Measurements from ENCODE around the gene HLF.

The HLF gene

GRCh38 chr17:55290492-55291113, 25.8 kb downstream of the HLF start:
- H4K20me1 ChIP-seq = no peaks in the 10 kb centered on the region
- H3K27ac ChIP-seq = no peak overlapping the region
- peaks cover 7 to 17% (median 12%) of the 10 kb centered on the region in 10 experiments; a peak in 14 of 20 replicates for H3K4me1 ChIP-seq
- TF ChIP-seq Cebpa-rat (IDR thresholded peaks at IDR 0.05) = no peak
- H3K4me2 ChIP-seq = no peak overlapping the region
- no peaks in the 10 kb centered on the region for H3K36me3 ChIP-seq
- H3K9ac ChIP-seq = no peak overlapping the region
- H3K4me3 ChIP-seq = no peak overlapping the region
- H3K27me3 ChIP-seq = no peaks in the 10 kb centered on the region
- peaks cover 5 to 20% (median 13%) of the 10 kb centered on the region in 11 experiments; a peak in 20 of 22 replicates for H3K9me3 ChIP-seq (replicated peaks in 1 of 11)

GRCh38 chr17:55291114-55291507, 26.4 kb downstream of the HLF start:
- Histone ChIP-seq H3K27me3 (no peaks in the 10 kb centered on the region), H3K27ac (no peak overlapping the region), H3K4me3 (no peak overlapping the region), H3K9ac (no peak overlapping the region), H3K36me3 (no peaks in the 10 kb centered on the region), H3K4me2 (no peak overlapping the region), H4K20me1 (no peaks in the 10 kb centered on the region), H3K4me1 (peaks cover 7 to 17% (median 12%) of the 10 kb centered on the region in 10 experiments; a peak in 14 of 20 replicates), H3K9me3 (replicated peaks in 1 of 11) (peaks cover 5 to 20% (median 13%) of the 10 kb centered on the region in 11 experiments; a peak in 20 of 22 replicates)
- TF ChIP-seq Cebpa-rat (IDR thresholded peaks at IDR 0.05) = no peak

GRCh38 chr17:55292094-55292493, 27.3 kb downstream of the HLF start:
- Histone ChIP-seq H4K20me1 (no peaks in the 10 kb centered on the region), H3K4me2 (no peak overlapping the region), H3K4me1 (peaks cover 7 to 17% (median 12%) of the 10 kb centered on the region in 10 experiments; a peak in 14 of 20 replicates), H3K36me3 (no peaks in the 10 kb centered on the region), H3K27ac (no peak overlapping the region), H3K4me3 (no peak overlapping the region), H3K27me3 (no peaks in the 10 kb centered on the region), H3K9me3 (replicated peaks in 1 of 11) (peaks cover 5 to 20% (median 13%) of the 10 kb centered on the region in 11 experiments; a peak in 20 of 22 replicates), H3K9ac (no peak overlapping the region)
- no peak for TF ChIP-seq Cebpa-rat (IDR thresholded peaks at IDR 0.05)

- H3K4me2 ChIP-seq = peak overlapping the region; percentile 3 to 63 (median 30); a peak in 16 of 22 replicates
- no peaks in the 10 kb centered on the region for H3K36me3 ChIP-seq
- H3K9ac ChIP-seq = no peak overlapping the region
- no peak for TF ChIP-seq Cebpa-rat (IDR thresholded peaks at IDR 0.05)
- H3K4me1 ChIP-seq = peaks cover 7 to 17% (median 12%) of the 10 kb centered on the region in 10 experiments; a peak in 14 of 20 replicates
- H3K27ac ChIP-seq = no peak overlapping the region
- peaks cover 5 to 20% (median 13%) of the 10 kb centered on the region in 11 experiments; a peak in 20 of 22 replicates for H3K9me3 ChIP-seq (replicated peaks in 1 of 11)
- H4K20me1 ChIP-seq = no peaks in the 10 kb centered on the region
- no peak overlapping the region for H3K4me3 ChIP-seq
- H3K27me3 ChIP-seq = no peaks in the 10 kb centered on the region
Observed at GRCh38 chr17:55294042-55294751, 29.4 kb downstream of the HLF start.

GRCh38 chr17:55295411-55296170, 30.8 kb downstream of the HLF start:
- H4K20me1 ChIP-seq = no peaks in the 10 kb centered on the region
- no peaks in the 10 kb centered on the region for H3K36me3 ChIP-seq
- H3K27ac ChIP-seq = no peak overlapping the region
- TF ChIP-seq Cebpa-rat (IDR thresholded peaks at IDR 0.05) = no peak
- H3K4me3 ChIP-seq = no peak overlapping the region
- H3K9me3 ChIP-seq (replicated peaks in 1 of 11) = peaks cover 5 to 20% (median 12%) of the 10 kb centered on the region in 11 experiments; a peak in 20 of 22 replicates
- peaks cover 7 to 17% (median 12%) of the 10 kb centered on the region in 10 experiments; a peak in 14 of 20 replicates for H3K4me1 ChIP-seq
- H3K9ac ChIP-seq = no peak overlapping the region
- peak overlapping the region in 1 of 11 experiments; percentile 19; a peak in 1 of 22 replicates for H3K4me2 ChIP-seq
- H3K27me3 ChIP-seq = no peaks in the 10 kb centered on the region

GRCh38 chr17:55296171-55296695, 31.5 kb downstream of the HLF start:
- Histone ChIP-seq H3K4me2 (no peak overlapping the region), H3K4me3 (no peak overlapping the region), H3K9ac (no peak overlapping the region), H3K4me1 (peaks cover 7 to 17% (median 12%) of the 10 kb centered on the region in 10 experiments; a peak in 14 of 20 replicates), H3K9me3 (replicated peaks in 1 of 11) (peaks cover 3 to 14% (median 6%) of the 10 kb centered on the region in 11 experiments; a peak in 20 of 22 replicates), H3K27ac (no peak overlapping the region), H4K20me1 (no peaks in the 10 kb centered on the region), H3K27me3 (no peaks in the 10 kb centered on the region), H3K36me3 (no peaks in the 10 kb centered on the region)
- TF ChIP-seq Cebpa-rat (IDR thresholded peaks at IDR 0.05) = no peak

- peaks cover 0 to 9% (median 1%) of the 10 kb centered on the region in 11 experiments; a peak in 13 of 22 replicates for H3K9me3 ChIP-seq (replicated peaks in 1 of 11)
- H4K20me1 ChIP-seq = no peaks in the 10 kb centered on the region
- peaks cover 7 to 17% (median 12%) of the 10 kb centered on the region in 10 experiments; a peak in 14 of 20 replicates for H3K4me1 ChIP-seq
- no peaks in the 10 kb centered on the region for H3K36me3 ChIP-seq
- no peak overlapping the region for H3K9ac ChIP-seq
- no peak for TF ChIP-seq Cebpa-rat (IDR thresholded peaks at IDR 0.05)
- no peak overlapping the region for H3K4me2 ChIP-seq
- no peak overlapping the region for H3K27ac ChIP-seq
- no peaks in the 10 kb centered on the region for H3K27me3 ChIP-seq
- no peak overlapping the region for H3K4me3 ChIP-seq
Observed at GRCh38 chr17:55296699-55297098, 31.9 kb downstream of the HLF start.

GRCh38 chr17:55298111-55298730, 33.5 kb downstream of the HLF start:
- no peaks in the 10 kb centered on the region for H3K9me3 ChIP-seq (replicated peaks in 1 of 11)
- H4K20me1 ChIP-seq = no peaks in the 10 kb centered on the region
- no peak for TF ChIP-seq Cebpa-rat (IDR thresholded peaks at IDR 0.05)
- H3K27me3 ChIP-seq = no peaks in the 10 kb centered on the region
- no peak overlapping the region for H3K9ac ChIP-seq
- no peaks in the 10 kb centered on the region for H3K36me3 ChIP-seq
- no peak overlapping the region for H3K4me2 ChIP-seq
- peaks cover 7 to 17% (median 12%) of the 10 kb centered on the region in 10 experiments; a peak in 14 of 20 replicates for H3K4me1 ChIP-seq
- H3K27ac ChIP-seq = no peak overlapping the region
- no peak overlapping the region for H3K4me3 ChIP-seq
